ENCODE measurements around the gene ANKRD53. TPM values are rescaled to one million over a fixed set of nuclear protein-coding genes. Genes with fewer than 3 reads are reported as not detected.

Gene ANKRD53
- total and polyA plus RNA-seq, 4 experiments from 2014 or later, result 0.20 TPM; not detected in 3

- Mint-ChIP-seq H3K36me3 (no peaks in the 10 kb centered on the region), H3K27me3 (peaks cover 19 to 42% of the 10 kb centered on the region in 2 donors), H3K27ac (no peak overlapping the region), H3K4me3 (no peak overlapping the region), H3K4me1 (peaks cover 0 to 2% (median under 1%) of the 10 kb centered on the region in 4 donors), H3K9me3 (no peaks in the 10 kb centered on the region)
- no peak for DNase-seq
- Histone ChIP-seq H3K27ac (ENCODE audit: low read depth, low read length) (no peak overlapping the region), H3K27me3 (ENCODE audit: insufficient read depth, low read length) (peaks cover 10% of the 10 kb centered on the region), H3K9me3 (ENCODE audit: control insufficient read depth in 1 of 2, low read length in 2 of 2) (no peaks in the 10 kb centered on the region), H3K36me3 (ENCODE audit: insufficient read depth, low read length) (no peaks in the 10 kb centered on the region), H3K4me3 (ENCODE audit: low read length in 2 of 2) (no peak overlapping the region), H3K4me1 (ENCODE audit: insufficient read depth, low read length) (no peaks in the 10 kb centered on the region)
- intact Hi-C loops (cut with micrococcal nuclease), result no loop called here
- POLR2A ChIA-PET (ENCODE audit: partially characterized antibody), result no interaction called here
- CTCF ChIA-PET (ENCODE audit: partially characterized antibody), result no interaction called here
Measured at GRCh38 chr2:70958759-70959158, 19.7 kb upstream of the ANKRD53 start.

GRCh38 chr2:70959271-70959761, 19.1 kb upstream of the ANKRD53 start:
- no peaks in the 10 kb centered on the region for H3K4me1 ChIP-seq (ENCODE audit: insufficient read depth, low read length)
- DNase-seq, result no peak
- intact Hi-C loops (cut with micrococcal nuclease), result no loop called here
- peaks cover 12% of the 10 kb centered on the region for H3K27me3 ChIP-seq (ENCODE audit: insufficient read depth, low read length)
- no peaks in the 10 kb centered on the region for H3K36me3 ChIP-seq (ENCODE audit: insufficient read depth, low read length)
- POLR2A ChIA-PET (ENCODE audit: partially characterized antibody), result no interaction called here
- no peaks in the 10 kb centered on the region for H3K9me3 ChIP-seq (ENCODE audit: control insufficient read depth in 1 of 2, low read length in 2 of 2)
- peaks cover 19 to 42% of the 10 kb centered on the region in 2 donors for H3K27me3 Mint-ChIP-seq
- no peak overlapping the region for H3K27ac Mint-ChIP-seq
- no peak overlapping the region for H3K4me3 ChIP-seq (ENCODE audit: low read length in 2 of 2)
- CTCF ChIA-PET (ENCODE audit: partially characterized antibody), result interaction anchor here (1.3 kb wide), 1 partner anchor 8 kb away, joined by 4 read pairs; no protein-coding TSS in a partner anchor
- no peak overlapping the region for H3K27ac ChIP-seq (ENCODE audit: low read depth, low read length)
- no peaks in the 10 kb centered on the region for H3K9me3 Mint-ChIP-seq
- H3K36me3 Mint-ChIP-seq, result no peaks in the 10 kb centered on the region
- peaks cover 0 to 2% (median under 1%) of the 10 kb centered on the region in 4 donors for H3K4me1 Mint-ChIP-seq
- no peak overlapping the region for H3K4me3 Mint-ChIP-seq

- Mint-ChIP-seq H3K4me3 (no peak overlapping the region), H3K27ac (peak overlapping the region in 1 of 7 donors; percentile 56), H3K9me3 (no peaks in the 10 kb centered on the region), H3K4me1 (peaks cover 3 to 9% (median 5%) of the 10 kb centered on the region in 4 donors), H3K36me3 (no peaks in the 10 kb centered on the region), H3K27me3 (peaks cover 22 to 44% of the 10 kb centered on the region in 2 donors)
- DNase-seq, result no peak
- Histone ChIP-seq H3K27ac (ENCODE audit: low read depth, low read length) (no peak overlapping the region), H3K4me3 (ENCODE audit: low read length in 2 of 2) (no peak overlapping the region), H3K27me3 (ENCODE audit: insufficient read depth, low read length) (peaks cover 12% of the 10 kb centered on the region), H3K9me3 (ENCODE audit: control insufficient read depth in 1 of 2, low read length in 2 of 2) (no peaks in the 10 kb centered on the region), H3K36me3 (ENCODE audit: insufficient read depth, low read length) (no peaks in the 10 kb centered on the region), H3K4me1 (ENCODE audit: insufficient read depth, low read length) (peaks cover 5% of the 10 kb centered on the region)
- CTCF ChIA-PET (ENCODE audit: partially characterized antibody), result interaction anchor here (1.3 to 2.1 kb wide), 3 partner anchors 9 to 42 kb away, joined by 4 to 6 read pairs (median 5); no protein-coding TSS in a partner anchor
- POLR2A ChIA-PET (ENCODE audit: partially characterized antibody), result no interaction called here
- intact Hi-C loops (cut with micrococcal nuclease), result no loop called here
Measured at GRCh38 chr2:70959851-70960832, 18.3 kb upstream of the ANKRD53 start.

- Mint-ChIP-seq H3K9me3 (no peaks in the 10 kb centered on the region), H3K27me3 (peaks cover 15 to 39% of the 10 kb centered on the region in 2 donors), H3K4me1 (peaks cover 3 to 10% (median 6%) of the 10 kb centered on the region in 4 donors), H3K27ac (no peak overlapping the region), H3K36me3 (no peaks in the 10 kb centered on the region), H3K4me3 (no peak overlapping the region)
- intact Hi-C loops (cut with micrococcal nuclease), result no loop called here
- Histone ChIP-seq H3K27me3 (ENCODE audit: insufficient read depth, low read length) (peaks cover 7% of the 10 kb centered on the region), H3K27ac (ENCODE audit: low read depth, low read length) (no peak overlapping the region), H3K4me3 (ENCODE audit: low read length in 2 of 2) (no peak overlapping the region), H3K9me3 (ENCODE audit: control insufficient read depth in 1 of 2, low read length in 2 of 2) (no peaks in the 10 kb centered on the region), H3K36me3 (ENCODE audit: insufficient read depth, low read length) (no peaks in the 10 kb centered on the region), H3K4me1 (ENCODE audit: insufficient read depth, low read length) (peaks cover 5% of the 10 kb centered on the region)
- POLR2A ChIA-PET (ENCODE audit: partially characterized antibody), result no interaction called here
- CTCF ChIA-PET (ENCODE audit: partially characterized antibody), result interaction anchor here (1.3 to 3.9 kb wide), 5 partner anchors 10 to 41 kb away, joined by 3 to 24 read pairs (median 5); no protein-coding TSS in a partner anchor
- no peak for DNase-seq
Measured at GRCh38 chr2:70960833-70961647, 17.4 kb upstream of the ANKRD53 start.

GRCh38 chr2:70961648-70961994, 16.8 kb upstream of the ANKRD53 start:
- H3K27ac Mint-ChIP-seq, result peak overlapping the region in 1 of 7 donors; percentile 57
- H3K4me3 ChIP-seq (ENCODE audit: low read length in 2 of 2), result no peak overlapping the region
- intact Hi-C loops (cut with micrococcal nuclease), result no loop called here
- peaks cover 5% of the 10 kb centered on the region for H3K4me1 ChIP-seq (ENCODE audit: insufficient read depth, low read length)
- peaks cover 3 to 10% (median 6%) of the 10 kb centered on the region in 4 donors for H3K4me1 Mint-ChIP-seq
- H3K27ac ChIP-seq (ENCODE audit: low read depth, low read length), result no peak overlapping the region
- peaks cover 12 to 38% of the 10 kb centered on the region in 2 donors for H3K27me3 Mint-ChIP-seq
- H3K4me3 Mint-ChIP-seq, result no peak overlapping the region
- H3K36me3 ChIP-seq (ENCODE audit: insufficient read depth, low read length), result no peaks in the 10 kb centered on the region
- H3K9me3 ChIP-seq (ENCODE audit: control insufficient read depth in 1 of 2, low read length in 2 of 2), result no peaks in the 10 kb centered on the region
- no peaks in the 10 kb centered on the region for H3K9me3 Mint-ChIP-seq
- ChIA-PET POLR2A (ENCODE audit: partially characterized antibody) (no interaction called here), CTCF (ENCODE audit: partially characterized antibody) (interaction anchor here (1.4 to 3.9 kb wide), 3 partner anchors 14 to 41 kb away, joined by 3 to 24 read pairs (median 6); no protein-coding TSS in a partner anchor)
- H3K27me3 ChIP-seq (ENCODE audit: insufficient read depth, low read length), result peaks cover 7% of the 10 kb centered on the region
- no peak for DNase-seq
- H3K36me3 Mint-ChIP-seq, result no peaks in the 10 kb centered on the region

- Histone ChIP-seq H3K4me3 (ENCODE audit: low read length in 2 of 2) (no peak overlapping the region), H3K9me3 (ENCODE audit: control insufficient read depth in 1 of 2, low read length in 2 of 2) (no peaks in the 10 kb centered on the region), H3K4me1 (ENCODE audit: insufficient read depth, low read length) (peaks cover 5% of the 10 kb centered on the region), H3K27me3 (ENCODE audit: insufficient read depth, low read length) (peaks cover 7% of the 10 kb centered on the region), H3K27ac (ENCODE audit: low read depth, low read length) (no peak overlapping the region), H3K36me3 (ENCODE audit: insufficient read depth, low read length) (no peaks in the 10 kb centered on the region)
- POLR2A ChIA-PET (ENCODE audit: partially characterized antibody), result no interaction called here
- Mint-ChIP-seq H3K4me1 (peaks cover 3 to 10% (median 6%) of the 10 kb centered on the region in 4 donors), H3K36me3 (no peaks in the 10 kb centered on the region), H3K4me3 (no peak overlapping the region), H3K27ac (no peak overlapping the region), H3K27me3 (peaks cover 9 to 36% of the 10 kb centered on the region in 2 donors), H3K9me3 (no peaks in the 10 kb centered on the region)
- CTCF ChIA-PET (ENCODE audit: partially characterized antibody), result interaction anchor here (1.4 to 3.9 kb wide), 3 partner anchors 15 to 40 kb away, joined by 3 to 24 read pairs (median 6); no protein-coding TSS in a partner anchor
- intact Hi-C loops (cut with micrococcal nuclease), result no loop called here
- DNase-seq, result no peak
Measured at GRCh38 chr2:70962211-70962884, 16.1 kb upstream of the ANKRD53 start.
